ENCODE results near the gene CHID1.

CHID1 gene

DNA sequence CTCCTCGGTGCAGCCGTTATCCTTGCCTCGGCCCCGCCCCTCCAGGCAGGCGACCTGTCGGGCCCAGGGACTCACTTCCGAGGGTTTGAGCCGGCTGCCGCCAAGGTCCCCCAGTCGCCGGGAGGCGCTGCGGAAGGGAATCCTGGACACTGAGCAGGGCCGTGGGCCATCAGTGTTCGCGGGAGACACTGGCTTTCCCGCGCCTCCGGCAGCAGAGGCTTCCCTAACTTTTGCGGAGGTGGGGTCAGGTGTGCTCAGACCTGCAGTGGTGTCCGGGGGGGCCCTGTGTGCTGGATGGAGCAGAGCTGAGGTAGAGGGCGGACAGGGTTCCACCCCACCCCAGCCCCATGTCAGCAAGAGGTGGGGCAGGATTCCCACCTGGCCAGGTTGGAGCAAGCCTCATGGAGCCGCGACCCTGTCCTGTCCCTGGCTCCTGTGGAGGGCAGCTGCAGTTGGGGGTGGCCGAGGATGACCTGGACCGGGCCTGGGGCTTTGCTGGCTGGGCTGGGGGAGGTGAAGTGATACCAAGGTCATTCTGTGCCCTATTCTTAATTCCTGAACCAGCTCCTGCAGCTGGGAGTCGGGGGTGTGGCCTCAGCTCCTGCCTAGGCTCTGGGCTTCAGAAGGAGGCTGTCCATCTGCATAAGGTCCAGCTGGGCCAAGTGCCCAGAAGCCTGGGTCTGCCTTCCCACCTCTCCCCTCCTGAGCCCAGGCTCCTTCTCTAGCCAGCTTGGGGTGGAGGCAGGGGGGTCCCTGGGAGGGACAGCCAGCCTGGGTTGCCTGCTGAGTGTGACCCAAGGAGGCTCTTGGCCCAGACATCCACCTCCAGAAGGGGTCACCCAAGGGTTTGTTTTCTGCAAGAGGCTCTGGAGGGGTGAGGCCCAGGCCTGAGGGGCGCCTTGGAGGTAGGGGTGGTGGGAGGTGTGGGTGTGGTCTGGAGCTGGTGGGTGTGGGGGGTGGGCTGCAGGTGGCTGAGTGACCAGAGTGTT lies 59.5 kb downstream of the CHID1 start:
- DNase-seq (ENCODE audit: low read depth in 2 of 2, low spot score in 1 of 2), result no peak

DNA sequence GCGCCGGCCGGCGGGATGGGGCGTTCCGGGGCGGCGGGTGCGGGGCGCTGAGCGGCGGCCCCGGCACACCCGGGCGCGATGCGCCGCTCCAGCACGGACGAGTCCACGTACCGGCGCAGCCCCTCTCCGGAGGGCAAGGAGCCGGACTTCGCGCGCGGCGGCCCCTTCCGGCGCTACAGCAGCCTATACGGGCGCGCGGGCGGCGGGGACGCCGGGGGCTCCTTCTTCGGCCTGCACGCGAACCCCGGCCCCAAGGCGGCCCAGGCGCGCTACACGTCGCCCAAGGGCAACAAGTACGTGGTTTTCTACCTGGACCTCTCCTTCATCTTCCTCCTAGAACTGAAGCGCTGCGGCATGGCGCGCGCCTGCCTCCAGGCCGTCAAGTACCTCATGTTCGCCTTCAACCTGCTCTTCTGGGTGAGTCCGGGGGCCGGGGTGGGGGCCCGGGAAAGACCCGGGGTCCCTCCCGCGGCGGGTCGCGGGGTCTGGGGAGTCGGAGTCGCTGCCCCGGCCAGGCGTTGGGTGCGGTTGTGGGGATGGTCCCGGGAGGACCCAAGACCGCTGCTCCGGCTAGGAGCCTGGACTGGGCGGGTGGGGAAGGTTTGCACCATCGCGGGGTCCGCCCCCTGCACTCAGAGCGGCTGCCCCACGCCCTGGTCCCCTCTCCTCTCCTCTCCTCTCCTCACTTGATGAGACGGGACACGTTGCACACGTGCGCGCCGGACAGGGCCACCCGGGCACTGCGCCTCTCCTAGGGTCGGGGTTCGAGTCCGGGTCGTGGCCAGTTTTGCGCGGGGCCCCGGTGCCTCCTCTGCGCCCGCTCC lies 60.4 kb downstream of the CHID1 start:
- no peak for DNase-seq (ENCODE audit: low read depth in 2 of 2, low spot score in 1 of 2)

DNA sequence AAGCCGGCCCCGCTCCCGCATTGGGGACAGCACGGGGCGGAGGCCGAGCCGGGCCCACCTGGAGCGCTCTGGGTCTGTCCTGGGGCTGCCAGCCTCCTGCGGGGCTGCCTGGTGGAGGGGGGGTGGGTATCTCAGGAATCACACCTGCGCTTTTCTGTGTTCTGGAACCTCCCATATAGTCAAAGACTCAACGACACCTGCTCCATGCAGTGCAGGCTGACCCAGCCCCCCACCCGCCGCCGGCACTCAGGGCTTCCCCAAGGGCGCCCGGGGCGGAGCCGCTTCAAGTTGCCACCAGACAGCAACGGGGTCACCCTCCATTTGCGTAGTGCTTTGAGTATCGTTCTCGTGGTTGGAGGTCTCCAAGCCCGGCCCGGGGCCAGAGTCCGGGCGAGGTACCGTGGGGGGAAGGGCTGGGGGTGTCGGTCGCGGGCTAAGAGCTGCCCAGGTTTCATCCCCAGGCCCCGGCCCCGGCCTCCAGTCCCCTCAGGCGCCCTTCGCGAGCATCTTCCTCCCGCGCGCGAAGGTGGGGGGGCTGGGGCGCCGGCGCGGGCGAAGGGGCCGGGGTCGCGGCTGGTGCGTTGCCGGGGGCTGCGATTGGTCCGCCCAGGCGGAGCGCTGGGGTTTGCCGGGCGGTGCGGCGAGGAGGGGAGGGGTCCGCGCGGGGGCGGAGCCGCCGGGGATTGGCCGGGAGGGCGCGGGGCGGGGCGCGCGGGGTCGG lies 61.3 kb downstream of the CHID1 start:
- DNase-seq (ENCODE audit: low read depth in 2 of 2, low spot score in 1 of 2), result no peak

DNA sequence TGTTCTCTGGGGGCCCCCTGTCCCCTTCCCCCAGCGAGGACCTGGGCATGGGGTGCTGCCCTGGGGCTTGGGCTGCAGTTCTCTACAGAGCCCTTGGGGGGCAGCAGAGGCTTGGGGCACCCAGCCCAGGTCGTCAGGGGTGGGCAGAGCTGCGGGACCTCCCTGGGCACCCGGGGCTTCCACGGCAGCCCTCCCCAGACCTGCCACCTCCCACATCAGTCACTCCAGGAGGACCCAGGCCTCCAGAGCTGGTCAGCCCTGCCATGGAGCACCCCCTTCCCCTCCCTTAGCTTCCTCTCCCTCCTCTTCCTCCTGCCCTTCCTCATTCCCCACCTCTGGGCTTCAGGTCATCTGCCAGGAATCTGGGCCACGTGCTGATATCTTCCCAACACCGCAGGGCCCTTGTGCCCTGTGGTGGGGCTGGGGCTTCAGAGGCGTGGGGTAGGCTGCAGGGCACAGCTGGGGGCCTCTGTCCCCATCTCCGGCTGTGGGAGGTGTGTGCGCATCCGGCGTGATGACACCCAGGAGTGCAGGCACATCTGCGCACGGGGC lies 62.2 kb downstream of the CHID1 start:
- peak; percentile 32 to 33 for DNase-seq (ENCODE audit: low read depth in 2 of 2, low spot score in 1 of 2)

DNA sequence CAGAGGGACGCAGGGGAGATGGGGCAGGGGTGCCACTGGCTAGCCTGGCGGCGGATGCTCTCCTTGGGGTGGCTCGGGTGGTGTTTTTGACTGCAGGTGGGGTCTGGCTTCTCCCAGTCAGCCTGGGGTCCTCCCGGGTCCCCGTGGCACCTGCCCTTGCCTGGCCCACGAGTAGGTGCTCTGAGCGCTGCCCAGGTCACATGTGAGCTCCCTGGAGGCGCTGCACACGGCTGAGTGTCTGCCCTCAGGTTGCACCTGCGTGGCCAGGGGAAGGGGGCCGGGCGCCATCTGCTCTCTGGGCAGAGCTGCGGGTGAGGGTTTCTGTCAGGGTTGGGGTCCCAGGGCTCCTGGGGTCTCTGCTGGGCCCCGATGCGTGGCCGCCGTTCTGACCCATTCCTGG lies 62.7 kb downstream of the CHID1 start:
- no peak for DNase-seq (ENCODE audit: low read depth in 2 of 2, low spot score in 1 of 2)

DNA sequence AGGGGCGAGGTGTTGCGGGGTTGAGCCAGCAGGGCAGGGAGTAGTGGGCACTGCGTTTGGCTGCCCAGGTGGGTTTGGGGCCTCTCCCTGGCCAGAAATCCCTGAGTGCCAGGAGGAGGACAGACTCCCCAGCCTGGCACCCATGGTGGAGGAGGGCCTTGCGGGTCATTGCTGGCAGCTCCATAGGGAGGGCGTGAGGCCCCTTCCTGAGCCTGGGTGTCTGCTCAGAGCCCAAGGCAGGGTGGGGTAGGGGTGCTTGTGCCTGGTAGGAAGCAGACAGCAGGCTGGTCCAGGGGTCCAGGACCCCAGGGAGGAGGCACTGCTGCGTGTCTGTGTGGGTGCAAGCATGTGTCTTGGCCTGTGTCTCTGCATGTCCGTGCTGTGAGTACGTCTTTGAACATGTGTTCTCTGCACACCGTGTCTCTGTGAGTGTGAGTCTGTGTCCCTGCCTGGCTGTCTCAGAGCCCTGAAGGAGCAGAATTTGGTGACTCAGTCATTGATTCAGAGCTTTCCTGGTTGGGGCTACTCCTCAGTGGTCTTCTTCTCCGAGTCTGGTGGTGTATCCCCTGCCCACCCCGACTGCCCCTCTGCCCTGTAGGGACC lies 64.0 kb downstream of the CHID1 start:
- DNase-seq (ENCODE audit: low read depth in 2 of 2, low spot score in 1 of 2), result no peak

DNA sequence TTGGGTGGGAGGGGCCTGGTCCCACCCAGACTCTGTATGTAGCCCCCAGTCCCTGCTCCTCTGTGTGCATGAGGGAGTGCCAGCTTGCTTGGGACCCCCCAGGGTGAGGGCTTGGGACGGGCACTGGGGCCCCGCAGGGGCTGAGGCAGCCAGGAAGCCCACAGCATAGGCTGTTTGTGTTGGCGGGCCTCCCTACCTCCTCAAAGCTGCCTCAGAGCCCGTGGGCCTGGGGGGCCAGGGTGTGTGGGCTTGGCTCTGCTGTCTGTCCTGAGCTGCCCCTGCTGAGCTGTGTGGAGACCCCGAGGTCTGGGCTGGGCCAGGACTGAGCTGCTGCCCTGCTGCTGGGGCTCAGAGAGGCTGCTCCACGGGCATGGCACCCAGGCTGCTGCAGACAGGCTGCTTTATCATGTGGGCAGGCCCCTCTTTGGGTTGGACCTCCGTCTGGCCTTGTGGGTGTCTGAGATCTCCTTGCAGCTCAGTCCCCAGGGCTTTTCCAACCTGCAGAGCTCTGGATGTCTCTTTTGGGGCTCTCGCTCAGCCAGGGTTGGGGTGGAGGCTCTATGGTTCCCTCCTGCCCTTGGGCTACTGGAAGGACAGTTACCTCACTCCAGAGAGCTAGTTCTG lies 64.6 kb downstream of the CHID1 start:
- no peak for DNase-seq (ENCODE audit: low read depth in 2 of 2, low spot score in 1 of 2)

DNA sequence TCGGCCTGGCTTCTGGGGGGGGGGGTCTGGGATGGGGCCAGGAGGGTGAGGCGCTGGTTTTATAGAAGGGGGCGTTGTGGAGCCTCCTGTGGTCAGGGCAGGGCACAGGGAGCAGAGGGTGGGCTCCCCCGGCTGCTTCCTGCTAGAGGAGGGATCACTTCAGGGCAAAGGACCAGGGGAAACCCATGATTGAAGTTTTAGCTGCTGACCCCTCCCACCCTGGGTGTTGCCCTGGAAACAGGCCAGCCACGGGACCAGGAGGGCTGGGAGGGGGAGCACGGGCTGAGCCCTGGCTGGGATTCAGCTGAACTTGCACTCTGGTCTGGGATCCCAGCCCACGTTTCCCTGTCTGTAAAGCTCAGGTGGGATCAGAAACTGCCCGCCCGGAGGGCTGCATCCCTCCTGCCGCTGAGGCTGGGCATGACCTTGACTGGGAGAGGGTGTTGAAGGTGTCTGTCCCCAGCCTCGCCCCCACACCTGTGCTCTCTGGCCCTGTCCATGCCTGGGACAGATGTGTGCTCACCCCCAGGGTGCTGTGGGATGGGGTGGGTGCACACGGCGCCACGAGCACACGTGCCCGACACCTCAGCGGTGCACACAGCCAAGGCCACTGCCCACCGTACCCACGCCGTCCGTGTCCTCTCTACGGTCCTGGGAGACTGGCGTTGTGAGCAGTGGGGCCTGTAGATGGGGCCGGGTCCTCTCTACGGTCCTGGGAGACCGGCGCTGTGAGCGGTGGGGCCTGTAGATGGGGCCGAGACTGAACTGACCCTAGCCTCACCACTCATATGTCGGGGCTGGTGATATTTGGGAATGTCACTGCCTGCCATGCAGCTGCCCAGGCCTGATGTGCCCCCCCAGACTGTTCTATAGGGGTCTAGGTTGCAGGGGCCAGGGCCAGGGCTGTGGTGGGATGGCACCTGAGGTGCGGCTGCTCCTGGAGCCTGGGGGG lies 65.6 kb downstream of the CHID1 start:
- no peak for DNase-seq (ENCODE audit: low read depth in 2 of 2, low spot score in 1 of 2)

DNA sequence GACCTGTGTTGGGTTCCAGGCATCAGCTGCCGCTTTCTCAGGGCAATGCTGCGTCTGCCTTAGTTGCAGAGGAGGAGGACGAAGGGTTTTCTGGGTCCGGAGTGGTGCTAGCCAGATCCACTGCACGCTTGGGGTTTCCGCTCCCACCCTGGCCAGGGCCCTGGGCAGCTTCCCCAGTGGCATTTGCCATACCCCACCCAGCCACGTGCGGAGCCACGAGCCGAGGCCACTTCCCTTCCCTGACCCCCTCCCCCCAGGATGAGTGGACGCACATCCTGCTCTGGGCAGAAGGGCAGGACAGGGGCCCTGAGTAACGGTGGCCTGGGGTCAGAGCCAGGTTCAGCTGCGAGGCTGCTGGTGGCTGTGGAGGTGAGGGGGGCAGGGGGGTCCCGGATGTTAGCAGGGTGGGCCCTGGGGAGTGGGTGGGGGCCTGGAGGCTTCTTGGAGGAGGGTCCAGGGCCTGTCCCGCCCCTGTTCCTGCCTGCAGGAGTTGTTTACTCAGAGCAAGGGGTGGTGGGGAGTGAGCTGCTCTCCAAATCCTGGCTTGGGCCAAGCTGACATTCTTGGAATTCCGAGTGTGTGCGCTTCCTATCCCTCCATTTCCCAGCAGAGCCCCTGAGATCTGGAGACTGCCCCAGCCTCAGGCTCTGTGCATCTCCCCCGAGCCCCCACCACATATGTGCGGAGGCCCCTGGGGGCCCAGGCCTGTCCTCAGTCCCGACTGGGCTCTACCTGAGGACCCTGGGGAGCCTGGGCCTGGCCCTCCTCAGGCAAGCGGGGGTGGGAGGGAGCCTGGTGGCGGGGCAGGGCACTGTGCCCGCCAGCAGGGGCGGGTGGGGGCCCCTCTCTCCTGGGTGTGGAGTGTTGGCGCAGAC lies 66.6 kb downstream of the CHID1 start:
- DNase-seq (ENCODE audit: low read depth in 2 of 2, low spot score in 1 of 2), result no peak

DNA sequence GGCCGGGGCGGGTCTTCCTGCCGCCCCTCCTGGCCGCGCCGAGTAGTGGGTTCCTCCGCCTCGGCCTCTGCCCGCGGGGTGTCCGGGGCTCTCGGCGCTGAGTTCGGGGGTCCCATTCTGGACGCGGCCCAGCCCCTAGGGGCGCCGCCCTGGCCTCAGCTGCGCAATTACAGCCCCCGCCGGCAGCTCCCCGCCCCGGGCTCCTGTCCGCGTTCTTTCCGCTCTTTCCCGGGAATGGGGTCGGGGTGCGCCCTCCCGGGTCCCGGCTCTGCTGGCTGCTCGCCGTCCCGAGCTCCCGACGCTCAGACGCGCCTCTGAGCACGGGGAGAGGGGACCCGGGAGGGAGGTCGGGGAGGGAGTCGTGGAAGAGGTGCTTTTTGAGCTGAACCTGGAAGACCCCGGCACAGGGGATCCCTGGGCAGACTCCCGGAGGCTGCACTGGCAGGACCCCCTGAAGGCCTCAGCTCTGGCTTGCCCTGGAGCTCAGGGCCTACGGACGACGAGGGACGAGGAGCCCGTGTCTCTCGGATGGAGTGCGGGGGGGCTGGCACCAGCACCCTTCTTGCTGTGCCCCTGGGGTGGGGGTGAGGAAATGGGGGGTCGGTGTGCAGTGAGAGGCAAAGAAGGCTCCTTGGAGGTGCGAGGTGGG lies 67.4 kb downstream of the CHID1 start:
- DNase-seq (ENCODE audit: low read depth in 2 of 2, low spot score in 1 of 2), result no peak

DNA sequence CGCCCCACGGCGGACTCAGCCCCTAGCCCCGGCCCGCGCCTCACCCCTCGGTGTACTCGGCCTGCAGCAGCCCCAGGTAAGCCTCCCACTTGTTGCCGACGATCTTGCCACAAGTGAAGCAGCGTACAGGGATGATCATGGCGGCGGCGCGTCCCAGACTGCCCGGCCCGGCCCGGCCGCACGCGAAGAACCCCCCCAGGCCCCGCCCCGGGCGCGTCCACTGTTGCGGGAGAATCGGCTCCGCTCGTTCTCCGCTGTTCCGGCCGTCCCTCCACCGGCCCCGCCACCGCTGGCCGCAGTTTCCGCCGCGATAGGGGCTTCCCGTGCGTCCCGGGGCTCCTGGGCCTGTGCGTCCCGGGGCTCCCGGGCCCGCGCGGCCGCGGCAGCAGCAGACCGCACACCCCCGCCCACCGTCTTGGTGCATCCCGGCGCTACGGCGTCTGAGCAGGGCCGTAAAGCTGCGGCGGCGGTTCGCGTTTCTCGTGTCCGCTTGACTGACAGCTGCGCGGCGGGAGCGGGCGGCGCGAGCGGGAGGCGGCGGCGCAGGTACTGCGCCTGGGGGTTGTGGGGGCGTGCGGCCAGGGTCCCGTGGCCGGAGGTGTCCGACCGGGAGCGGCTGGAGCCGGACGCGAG lies 68.1 kb downstream of the CHID1 start, which contains the start of the genes POLR2L and TSPAN4:
Gene POLR2L, minus strand, starts transcription at position 160 of the 633 bp plus-strand sequence. Its CDS starts 21 bp downstream, at position 139.
Gene TSPAN4, plus strand, starts transcription at position 483 of the 633 bp plus-strand sequence. CDS start 7,453 bp downstream, outside the sequence.
- peak; percentile 70 to 73 for DNase-seq (ENCODE audit: low read depth in 2 of 2, low spot score in 1 of 2)

DNA sequence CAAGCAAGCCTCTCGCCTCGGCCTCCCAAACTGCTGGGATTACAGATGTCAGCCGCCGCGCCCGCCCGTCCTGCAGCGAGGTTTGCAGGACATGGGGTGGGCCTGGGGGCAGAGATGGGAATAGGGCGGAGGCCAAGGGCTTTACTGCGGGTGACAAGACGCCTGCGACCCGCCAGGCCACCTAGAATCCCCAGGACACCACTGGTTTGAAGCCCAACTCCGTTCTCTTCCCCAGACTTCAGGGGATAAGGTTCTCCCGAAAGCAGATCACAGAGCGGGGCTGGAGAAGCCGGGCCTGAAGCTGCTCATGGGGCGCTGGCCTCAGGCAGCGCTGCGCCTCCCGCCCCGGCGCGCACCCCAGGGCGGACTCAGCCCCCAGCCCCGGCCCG lies 68.6 kb downstream of the CHID1 start:
- no peak for DNase-seq (ENCODE audit: low read depth in 2 of 2, low spot score in 1 of 2)

DNA sequence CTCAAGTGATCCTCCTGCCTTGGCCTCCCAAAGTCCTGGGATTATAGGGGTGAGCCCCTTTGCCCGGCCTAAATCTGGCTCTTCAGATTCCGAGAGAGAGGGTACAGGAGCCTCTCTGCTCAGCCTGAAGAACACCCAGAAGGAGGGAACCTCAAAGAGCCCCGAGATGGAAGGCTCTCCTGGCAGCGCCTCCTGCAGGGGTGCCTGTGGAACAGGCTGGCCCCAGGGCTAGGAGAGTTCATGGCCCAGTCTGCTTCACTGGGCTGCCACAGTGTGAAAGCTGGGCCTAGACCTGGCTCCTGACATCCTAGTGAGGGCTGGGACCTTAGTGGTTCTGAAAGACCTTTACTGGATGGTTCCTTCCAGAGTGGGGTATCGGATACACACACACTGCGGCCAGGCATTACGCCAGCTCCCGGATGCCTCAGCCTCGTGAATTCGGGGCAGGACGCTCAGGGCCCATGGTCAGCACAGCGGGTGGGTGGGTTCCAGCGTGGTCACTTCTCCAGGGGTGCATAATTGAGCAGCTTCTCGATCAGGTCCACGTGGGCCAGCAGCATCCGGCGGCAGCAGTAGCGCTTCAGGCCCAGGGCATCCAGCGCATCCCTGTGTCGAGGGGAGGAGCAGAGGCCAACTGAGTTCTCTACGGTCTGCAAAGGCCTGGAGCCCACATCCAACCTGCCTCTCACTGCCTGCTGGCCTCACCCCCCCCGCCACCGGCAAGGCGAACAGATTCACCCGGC lies 70.6 kb downstream of the CHID1 start:
- no peak for DNase-seq (ENCODE audit: low read depth in 2 of 2, low spot score in 1 of 2)

DNA sequence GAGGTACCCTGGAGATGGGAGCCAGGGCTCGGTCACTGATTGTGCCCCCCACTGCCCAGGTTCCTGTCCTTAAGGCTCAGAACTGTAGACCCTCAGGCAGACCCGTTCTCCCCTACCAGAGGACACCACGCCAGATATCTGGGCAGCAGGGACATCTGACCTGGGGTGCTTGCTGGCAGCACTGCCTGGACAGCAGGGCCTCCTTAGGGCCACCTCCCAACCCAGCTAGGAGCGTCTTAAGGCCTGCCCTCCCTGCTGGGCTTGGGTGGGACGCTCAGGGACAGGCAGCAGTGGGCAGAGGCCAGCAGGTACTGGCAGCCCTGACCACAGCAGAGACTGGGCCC lies 71.4 kb downstream of the CHID1 start:
- DNase-seq (ENCODE audit: low read depth in 2 of 2, low spot score in 1 of 2), result no peak

DNA sequence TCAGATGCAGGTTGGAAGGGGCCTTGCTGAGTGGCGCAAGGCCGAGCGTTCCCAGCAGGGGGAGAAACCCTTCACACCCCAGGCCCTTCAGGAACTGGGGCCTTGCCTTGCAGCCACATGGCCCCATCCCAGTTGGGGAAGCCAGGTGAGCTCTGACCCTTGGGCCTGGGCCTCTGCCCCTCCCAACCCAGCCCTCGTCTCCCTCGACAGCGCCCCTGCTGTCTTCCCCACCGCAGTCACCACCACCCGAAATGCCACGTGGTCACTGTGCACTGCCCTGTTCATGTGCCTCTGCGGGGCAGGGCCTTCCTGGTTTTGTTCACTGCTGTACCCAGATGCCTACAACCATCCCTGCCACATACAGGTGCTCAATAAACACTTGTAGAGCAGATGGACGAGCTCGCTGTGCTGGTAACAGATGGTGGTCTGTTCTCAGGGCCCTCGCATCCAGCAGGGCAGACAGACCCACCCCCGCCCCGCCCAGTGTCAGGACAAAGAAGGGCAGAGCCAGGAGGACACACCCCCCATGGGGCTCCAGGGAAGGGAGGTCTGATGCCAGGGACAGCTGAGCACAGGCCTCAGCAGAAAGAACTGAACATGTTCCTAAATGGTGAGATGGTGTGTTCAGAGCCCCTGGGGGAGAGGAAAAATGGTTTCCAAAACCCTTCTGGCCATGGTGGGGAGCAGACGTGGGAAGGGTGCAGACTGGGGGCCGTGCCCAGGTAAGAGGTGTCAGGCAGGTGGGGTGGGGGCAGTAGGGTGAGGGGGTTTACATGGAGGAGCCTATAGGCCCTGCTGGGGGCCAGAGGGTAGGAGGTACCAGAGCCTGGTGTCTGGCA lies 72.0 kb downstream of the CHID1 start:
- DNase-seq (ENCODE audit: low read depth in 2 of 2, low spot score in 1 of 2), result no peak

DNA sequence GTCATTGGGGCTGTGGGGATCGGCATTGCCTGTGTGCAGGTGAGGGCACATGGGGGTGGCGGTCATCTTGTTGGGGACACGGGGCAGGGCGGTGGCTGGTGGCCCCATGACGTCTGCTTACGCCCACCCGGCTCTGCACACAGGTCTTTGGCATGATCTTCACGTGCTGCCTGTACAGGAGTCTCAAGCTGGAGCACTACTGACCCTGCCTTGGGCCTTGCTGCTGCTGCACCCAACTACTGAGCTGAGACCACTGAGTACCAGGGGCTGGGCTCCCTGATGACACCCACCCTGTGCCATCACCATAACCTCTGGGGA lies 72.7 kb downstream of the CHID1 start:
- no peak for DNase-seq (ENCODE audit: low read depth in 2 of 2, low spot score in 1 of 2)
